ENCODE measurements around the gene TRA2A.

DNA sequence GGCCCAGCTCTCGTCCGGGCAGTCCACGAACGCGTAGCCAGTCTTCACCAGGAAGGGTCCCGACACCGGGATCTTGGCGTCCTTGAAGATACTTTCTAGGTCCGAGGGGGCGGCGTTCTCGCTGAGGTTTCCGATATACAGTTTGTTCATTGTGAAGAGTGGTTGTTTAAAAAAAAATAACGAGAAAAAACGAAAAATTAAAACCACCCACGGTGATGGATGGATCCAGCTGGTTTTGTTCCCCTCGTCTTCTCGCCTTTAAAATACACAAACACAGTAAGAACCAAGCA, 61.9 kb downstream of the TRA2A start:
- TF ChIP-seq, protein P1, sequence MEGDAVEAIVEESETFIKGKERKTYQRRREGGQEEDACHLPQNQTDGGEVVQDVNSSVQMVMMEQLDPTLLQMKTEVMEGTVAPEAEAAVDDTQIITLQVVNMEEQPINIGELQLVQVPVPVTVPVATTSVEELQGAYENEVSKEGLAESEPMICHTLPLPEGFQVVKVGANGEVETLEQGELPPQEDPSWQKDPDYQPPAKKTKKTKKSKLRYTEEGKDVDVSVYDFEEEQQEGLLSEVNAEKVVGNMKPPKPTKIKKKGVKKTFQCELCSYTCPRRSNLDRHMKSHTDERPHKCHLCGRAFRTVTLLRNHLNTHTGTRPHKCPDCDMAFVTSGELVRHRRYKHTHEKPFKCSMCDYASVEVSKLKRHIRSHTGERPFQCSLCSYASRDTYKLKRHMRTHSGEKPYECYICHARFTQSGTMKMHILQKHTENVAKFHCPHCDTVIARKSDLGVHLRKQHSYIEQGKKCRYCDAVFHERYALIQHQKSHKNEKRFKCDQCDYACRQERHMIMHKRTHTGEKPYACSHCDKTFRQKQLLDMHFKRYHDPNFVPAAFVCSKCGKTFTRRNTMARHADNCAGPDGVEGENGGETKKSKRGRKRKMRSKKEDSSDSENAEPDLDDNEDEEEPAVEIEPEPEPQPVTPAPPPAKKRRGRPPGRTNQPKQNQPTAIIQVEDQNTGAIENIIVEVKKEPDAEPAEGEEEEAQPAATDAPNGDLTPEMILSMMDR (IDR thresholded peaks at IDR 0.05; ENCODE audit: poor library complexity): no peak
- no peak for TF ChIP-seq EZH2phosphoT487 (IDR thresholded peaks at IDR 0.05; ENCODE audit: low read depth, severe bottlenecking, unreplicated experiment)
